ENCODE data around the gene IFNA21. TPM values are rescaled to one million over a fixed set of nuclear protein-coding genes. Genes with fewer than 3 reads are reported as not detected.

IFNA21 gene
- total RNA-seq, 2 donors from 2014 or later, result not detected

GRCh38 chr9:21171351-21171750, 4.9 kb upstream of the IFNA21 start:
- Histone ChIP-seq H3K4me1 (no peaks in the 10 kb centered on the region), H3K27ac (no peak overlapping the region), H3K4me3 (no peak overlapping the region), H3K36me3 (replicated peaks in 1 of 2; ENCODE audit: insufficient read depth in 1 of 2, low read depth in 2 of 2) (no peaks in the 10 kb centered on the region), H3K9me3 (no peaks in the 10 kb centered on the region), H3K27me3 (no peaks in the 10 kb centered on the region)
- 58 to 69% methylated on average over 1 of the region's 1 CpG for WGBS, 2 donors
- ATAC-seq, result no peak
- TF ChIP-seq POLR2A (IDR thresholded peaks at IDR 0.05) (no peak), CTCF (IDR thresholded peaks at IDR 0.05) (no peak)
- DNase-seq, result no peak
- intact Hi-C loops (cut with DNase I), result no loop called here

- Histone ChIP-seq H3K36me3 (replicated peaks in 1 of 2; ENCODE audit: insufficient read depth in 1 of 2, low read depth in 2 of 2) (no peaks in the 10 kb centered on the region), H3K27me3 (no peaks in the 10 kb centered on the region), H3K4me1 (no peaks in the 10 kb centered on the region), H3K9me3 (no peaks in the 10 kb centered on the region), H3K4me3 (no peak overlapping the region), H3K27ac (no peak overlapping the region)
- WGBS, 2 donors, result 77 to 91% methylated on average over 1 of the region's 1 CpG
- no peak for DNase-seq
- intact Hi-C loops (cut with DNase I), result loop anchor here (10.0 kb wide), 1 partner anchor 61 kb away; no protein-coding TSS in a partner anchor
- no peak for ATAC-seq
- TF ChIP-seq POLR2A (IDR thresholded peaks at IDR 0.05) (no peak), CTCF (IDR thresholded peaks at IDR 0.05) (no peak)
Observed at GRCh38 chr9:21165516-21165915, 944 bp downstream of the IFNA21 start.

- intact Hi-C loops (cut with DNase I), result loop anchor here (10.0 kb wide), 1 partner anchor 55 kb away; no protein-coding TSS in a partner anchor
- Histone ChIP-seq H3K27me3 (no peaks in the 10 kb centered on the region), H3K4me3 (no peak overlapping the region), H3K36me3 (replicated peaks in 1 of 2; ENCODE audit: insufficient read depth in 1 of 2, low read depth in 2 of 2) (no peaks in the 10 kb centered on the region), H3K9me3 (no peaks in the 10 kb centered on the region), H3K4me1 (no peaks in the 10 kb centered on the region), H3K27ac (no peak overlapping the region)
- 5 to 7% methylated on average over 1 of the region's 1 CpG for WGBS, 2 donors
- no peak for TF ChIP-seq CTCF (IDR thresholded peaks at IDR 0.05)
- TF ChIP-seq POLR2A (IDR thresholded peaks at IDR 0.05), result no peak
- ATAC-seq (no peak), DNase-seq (peak in 1 of 4 donors; percentile 7)
Observed at GRCh38 chr9:21160178-21160577, 6.3 kb downstream of the IFNA21 start.

GRCh38 chr9:21155501-21155900, 11.0 kb downstream of the IFNA21 start:
- intact Hi-C loops (cut with DNase I), result no loop called here
- WGBS, 2 donors, result 63 to 64% methylated on average over 2 of the region's 2 CpGs
- Histone ChIP-seq H3K4me3 (no peak overlapping the region), H3K27ac (no peak overlapping the region), H3K9me3 (no peaks in the 10 kb centered on the region), H3K36me3 (replicated peaks in 1 of 2; ENCODE audit: insufficient read depth in 1 of 2, low read depth in 2 of 2) (no peaks in the 10 kb centered on the region), H3K27me3 (no peaks in the 10 kb centered on the region), H3K4me1 (no peaks in the 10 kb centered on the region)
- TF ChIP-seq POLR2A (IDR thresholded peaks at IDR 0.05) (no peak), CTCF (IDR thresholded peaks at IDR 0.05) (no peak)
- ATAC-seq, result no peak
- DNase-seq, result no peak

GRCh38 chr9:21154018-21154608, 12.3 kb downstream of the IFNA21 start:
- Histone ChIP-seq H3K4me1 (no peaks in the 10 kb centered on the region), H3K36me3 (replicated peaks in 1 of 2; ENCODE audit: insufficient read depth in 1 of 2, low read depth in 2 of 2) (no peaks in the 10 kb centered on the region), H3K4me3 (no peak overlapping the region), H3K27ac (no peak overlapping the region), H3K9me3 (no peaks in the 10 kb centered on the region), H3K27me3 (no peaks in the 10 kb centered on the region)
- WGBS, 2 donors, result 6 to 16% methylated on average over 3 of the region's 3 CpGs
- TF ChIP-seq CTCF (IDR thresholded peaks at IDR 0.05) (no peak), POLR2A (IDR thresholded peaks at IDR 0.05) (no peak)
- DNase-seq (no peak), ATAC-seq (no peak)
- intact Hi-C loops (cut with DNase I), result no loop called here
